WTC11 (cell line): Measurements from ENCODE around the gene UMOD.

Experiments
- ESRRA ChIP-seq: sonication (generic); formaldehyde crosslinking; IDR thresholded peaks from 2 replicates; pipeline ENCODE4 v1.8.1; 2022; ENCODE audit warnings: mild to moderate bottlenecking, missing genetic modification reagents, borderline replicate concordance
- OVOL2 ChIP-seq: fragments of 250-450 bp; sonication (Bioruptor Pico); IDR thresholded peaks from 2 replicates; pipeline ENCODE4 v1.9.0; 2021; ENCODE audit warnings: mild to moderate bottlenecking, borderline replicate concordance
- SP1 ChIP-seq: sonication (generic); formaldehyde crosslinking; conservative IDR thresholded peaks from 2 replicates; pipeline ENCODE4 v1.8.1; 2022; ENCODE audit warnings: missing genetic modification reagents
- TCF7 ChIP-seq: sonication (generic); formaldehyde crosslinking; IDR thresholded peaks from 2 replicates; pipeline ENCODE4 v1.8.0; 2022; ENCODE audit warnings: mild to moderate bottlenecking, low read depth, missing genetic modification reagents, moderate library complexity
- TEAD1 ChIP-seq: sonication (generic); formaldehyde crosslinking; IDR thresholded peaks from 2 replicates; pipeline ENCODE4 v1.8.0; 2022; ENCODE audit warnings: mild to moderate bottlenecking, missing genetic modification reagents
- TF ChIP-seq, protein P1 (sequence below): fragments of 200-600 bp; IDR thresholded peaks from 2 replicates; pipeline ENCODE4 v1.8.0; 2022; ENCODE audit warnings: antibody characterized with exemption
- TF ChIP-seq, protein P2 (sequence below): fragments of 250-450 bp; sonication (Bioruptor Pico); IDR thresholded peaks from 2 replicates; pipeline ENCODE4 v2.1.2; 2022; ENCODE audit warnings: mild to moderate bottlenecking, moderate library complexity
- TF ChIP-seq, protein P3 (sequence below): sonication (generic); formaldehyde crosslinking; IDR thresholded peaks from 2 replicates; pipeline ENCODE4 v1.8.1; 2022; ENCODE audit warnings: low read depth, missing genetic modification reagents, borderline replicate concordance
- TF ChIP-seq, protein P4 (sequence below): sonication (generic); formaldehyde crosslinking; IDR thresholded peaks from 2 replicates; pipeline ENCODE4 v1.8.1; 2023; ENCODE audit warnings: mild to moderate bottlenecking, missing genetic modification reagents

DNA sequence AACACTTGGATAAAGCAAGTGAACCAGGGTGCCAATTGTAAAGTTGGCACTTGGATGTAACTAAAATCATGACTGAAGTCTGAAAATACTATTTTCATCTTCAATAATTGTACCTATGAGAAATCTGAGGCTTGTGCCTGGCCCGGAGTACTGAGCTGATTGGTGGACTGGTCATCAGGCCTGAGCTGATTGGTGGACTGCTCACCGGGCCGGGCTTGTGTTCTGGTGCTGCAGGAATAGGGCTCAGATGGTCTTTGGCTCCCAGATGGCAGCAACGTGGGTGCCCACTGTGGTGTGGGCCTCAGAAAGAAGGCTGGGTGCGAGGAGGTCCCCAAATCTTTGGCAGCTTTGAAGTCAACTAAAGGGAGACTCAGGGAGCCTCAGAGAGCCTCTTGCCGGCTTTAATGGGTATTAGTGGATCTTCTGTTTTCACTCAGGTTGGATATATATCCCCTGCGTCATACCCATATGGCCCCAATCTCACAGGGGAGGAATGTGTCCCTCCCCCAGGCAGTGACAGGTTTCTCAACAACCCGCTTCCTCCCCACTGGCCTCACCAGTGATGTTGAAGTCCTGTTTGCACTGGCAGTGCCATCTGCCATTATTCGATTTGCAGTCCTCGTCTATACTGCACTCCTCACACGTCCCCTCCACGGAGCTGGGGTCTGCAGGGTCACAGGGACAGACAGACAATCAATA, 4.7 kb downstream of the UMOD start:
- TF ChIP-seq, protein P1, sequence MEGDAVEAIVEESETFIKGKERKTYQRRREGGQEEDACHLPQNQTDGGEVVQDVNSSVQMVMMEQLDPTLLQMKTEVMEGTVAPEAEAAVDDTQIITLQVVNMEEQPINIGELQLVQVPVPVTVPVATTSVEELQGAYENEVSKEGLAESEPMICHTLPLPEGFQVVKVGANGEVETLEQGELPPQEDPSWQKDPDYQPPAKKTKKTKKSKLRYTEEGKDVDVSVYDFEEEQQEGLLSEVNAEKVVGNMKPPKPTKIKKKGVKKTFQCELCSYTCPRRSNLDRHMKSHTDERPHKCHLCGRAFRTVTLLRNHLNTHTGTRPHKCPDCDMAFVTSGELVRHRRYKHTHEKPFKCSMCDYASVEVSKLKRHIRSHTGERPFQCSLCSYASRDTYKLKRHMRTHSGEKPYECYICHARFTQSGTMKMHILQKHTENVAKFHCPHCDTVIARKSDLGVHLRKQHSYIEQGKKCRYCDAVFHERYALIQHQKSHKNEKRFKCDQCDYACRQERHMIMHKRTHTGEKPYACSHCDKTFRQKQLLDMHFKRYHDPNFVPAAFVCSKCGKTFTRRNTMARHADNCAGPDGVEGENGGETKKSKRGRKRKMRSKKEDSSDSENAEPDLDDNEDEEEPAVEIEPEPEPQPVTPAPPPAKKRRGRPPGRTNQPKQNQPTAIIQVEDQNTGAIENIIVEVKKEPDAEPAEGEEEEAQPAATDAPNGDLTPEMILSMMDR, result no peak
- TF ChIP-seq, protein P2, sequence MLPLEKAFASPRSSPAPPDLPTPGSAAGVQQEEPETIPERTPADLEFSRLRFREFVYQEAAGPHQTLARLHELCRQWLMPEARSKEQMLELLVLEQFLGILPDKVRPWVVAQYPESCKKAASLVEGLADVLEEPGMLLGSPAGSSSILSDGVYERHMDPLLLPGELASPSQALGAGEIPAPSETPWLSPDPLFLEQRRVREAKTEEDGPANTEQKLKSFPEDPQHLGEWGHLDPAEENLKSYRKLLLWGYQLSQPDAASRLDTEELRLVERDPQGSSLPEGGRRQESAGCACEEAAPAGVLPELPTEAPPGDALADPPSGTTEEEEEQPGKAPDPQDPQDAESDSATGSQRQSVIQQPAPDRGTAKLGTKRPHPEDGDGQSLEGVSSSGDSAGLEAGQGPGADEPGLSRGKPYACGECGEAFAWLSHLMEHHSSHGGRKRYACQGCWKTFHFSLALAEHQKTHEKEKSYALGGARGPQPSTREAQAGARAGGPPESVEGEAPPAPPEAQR (CRISPR knock-in tag), result no peak
- TF ChIP-seq TCF7 (CRISPR knock-in tag) (no peak), OVOL2 (CRISPR knock-in tag) (no peak), TEAD1 (CRISPR knock-in tag) (no peak), ESRRA (CRISPR knock-in tag) (no peak), SP1 (no peak)
- TF ChIP-seq, protein P3, sequence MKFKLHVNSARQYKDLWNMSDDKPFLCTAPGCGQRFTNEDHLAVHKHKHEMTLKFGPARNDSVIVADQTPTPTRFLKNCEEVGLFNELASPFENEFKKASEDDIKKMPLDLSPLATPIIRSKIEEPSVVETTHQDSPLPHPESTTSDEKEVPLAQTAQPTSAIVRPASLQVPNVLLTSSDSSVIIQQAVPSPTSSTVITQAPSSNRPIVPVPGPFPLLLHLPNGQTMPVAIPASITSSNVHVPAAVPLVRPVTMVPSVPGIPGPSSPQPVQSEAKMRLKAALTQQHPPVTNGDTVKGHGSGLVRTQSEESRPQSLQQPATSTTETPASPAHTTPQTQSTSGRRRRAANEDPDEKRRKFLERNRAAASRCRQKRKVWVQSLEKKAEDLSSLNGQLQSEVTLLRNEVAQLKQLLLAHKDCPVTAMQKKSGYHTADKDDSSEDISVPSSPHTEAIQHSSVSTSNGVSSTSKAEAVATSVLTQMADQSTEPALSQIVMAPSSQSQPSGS (CRISPR knock-in tag), result no peak
- TF ChIP-seq, protein P4, sequence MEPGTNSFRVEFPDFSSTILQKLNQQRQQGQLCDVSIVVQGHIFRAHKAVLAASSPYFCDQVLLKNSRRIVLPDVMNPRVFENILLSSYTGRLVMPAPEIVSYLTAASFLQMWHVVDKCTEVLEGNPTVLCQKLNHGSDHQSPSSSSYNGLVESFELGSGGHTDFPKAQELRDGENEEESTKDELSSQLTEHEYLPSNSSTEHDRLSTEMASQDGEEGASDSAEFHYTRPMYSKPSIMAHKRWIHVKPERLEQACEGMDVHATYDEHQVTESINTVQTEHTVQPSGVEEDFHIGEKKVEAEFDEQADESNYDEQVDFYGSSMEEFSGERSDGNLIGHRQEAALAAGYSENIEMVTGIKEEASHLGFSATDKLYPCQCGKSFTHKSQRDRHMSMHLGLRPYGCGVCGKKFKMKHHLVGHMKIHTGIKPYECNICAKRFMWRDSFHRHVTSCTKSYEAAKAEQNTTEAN (CRISPR knock-in tag), result no peak
